22Rv1 (cell line): ENCODE results near the gene IQSEC1.

Experiments used
- H3K27ac ChIP-seq: fragments of 450-650 bp; 2 replicates; pipeline ENCODE4 v1.5.1; 2017
- CTCF ChIP-seq: fragments of 450-650 bp; IDR thresholded peaks from 2 replicates; pipeline ENCODE4 v1.5.1; 2017; ENCODE audit warnings: mild to moderate bottlenecking
- ZFX ChIP-seq: fragments of 450-650 bp; IDR thresholded peaks from 2 replicates; pipeline ENCODE4 v1.6.1; 2017; ENCODE audit warnings: antibody characterized with exemption, borderline replicate concordance

Gene IQSEC1

GRCh38 chr3:13013151-13013561 lies 60.1 kb downstream of the IQSEC1 start:
- TF ChIP-seq ZFX (no peak), CTCF (no peak)

GRCh38 chr3:13012221-13012691 lies 61.0 kb downstream of the IQSEC1 start:
- no peak for TF ChIP-seq ZFX
- TF ChIP-seq CTCF: no peak
- H3K27ac ChIP-seq: no peak overlapping the region

More at GRCh38 chr3:13013151-13013561, 60.1 kb downstream of the IQSEC1 start:
- no peak overlapping the region for H3K27ac ChIP-seq

GRCh38 chr3:13011573-13012220 lies 61.5 kb downstream of the IQSEC1 start:
- TF ChIP-seq ZFX: no peak
- no peak for TF ChIP-seq CTCF
- H3K27ac ChIP-seq: no peak overlapping the region

GRCh38 chr3:13010780-13011572 lies 62.3 kb downstream of the IQSEC1 start:
- H3K27ac ChIP-seq: no peak overlapping the region

GRCh38 chr3:13009946-13010315 lies 63.3 kb downstream of the IQSEC1 start:
- TF ChIP-seq CTCF (no peak), ZFX (no peak)
- H3K27ac ChIP-seq: no peak overlapping the region

More at GRCh38 chr3:13010780-13011572, 62.3 kb downstream of the IQSEC1 start:
- TF ChIP-seq CTCF: no peak
- TF ChIP-seq ZFX: no peak

- H3K27ac ChIP-seq: no peak overlapping the region
- TF ChIP-seq ZFX (no peak), CTCF (no peak)
Measured at GRCh38 chr3:13009132-13009945, 63.9 kb downstream of the IQSEC1 start.
